GM20000 (cell line): Measurements from ENCODE around the gene SIL1.

Experiments
- DNase-seq: peaks from one replicate; pipeline ENCODE4 v3.0.0; 2012; ENCODE audit warnings: low spot score
- CTCF ChIP-seq: IDR thresholded peaks from 2 replicates; pipeline ENCODE4 v1.5.1; 2012; ENCODE audit warnings: mild to moderate bottlenecking, control low read depth; ENCODE audit errors: extremely low read depth, missing control alignments

SIL1 gene

GRCh38 chr5:138952962-138953361 lies 245.2 kb downstream of the SIL1 start:
- no peak for TF ChIP-seq CTCF
- DNase-seq: no peak

- TF ChIP-seq CTCF: no peak
- no peak for DNase-seq
Observed at GRCh38 chr5:138951986-138952735, 246.0 kb downstream of the SIL1 start.

GRCh38 chr5:138951091-138951985 lies 246.8 kb downstream of the SIL1 start:
- no peak for TF ChIP-seq CTCF
- no peak for DNase-seq

GRCh38 chr5:138950421-138951031 lies 247.6 kb downstream of the SIL1 start:
- DNase-seq: no peak
- TF ChIP-seq CTCF: no peak

GRCh38 chr5:138949988-138950387 lies 248.2 kb downstream of the SIL1 start:
- DNase-seq: no peak
- no peak for TF ChIP-seq CTCF

GRCh38 chr5:138949223-138949574 lies 249.0 kb downstream of the SIL1 start:
- DNase-seq: no peak
- no peak for TF ChIP-seq CTCF
